Tibial nerve (tissue), 4 donors: Measurements from ENCODE around the gene TMEM131L. TPM values are rescaled to one million over a fixed set of nuclear protein-coding genes. Genes with fewer than 3 reads are reported as not detected.

Experiments used
- DNase-seq, 2 donors: peaks; one replicate each; pipeline ENCODE4 v3.0.0-alpha.2; 2019; ENCODE audit warnings: low spot score in 2 of 2
- H3K27ac ChIP-seq, 4 donors: fragments of 200-600 bp; sonication (generic) in 3 of 4; one replicate each; pipeline ENCODE4 v1.5.1; 2017 to 2019; ENCODE audit warnings: mild to moderate bottlenecking in 1 of 4
- H3K27me3 ChIP-seq, 2 donors: fragments of 200-600 bp; sonication (generic) in 1 of 2; one replicate each; pipeline versions ENCODE4 v1.5.1 to v1.6.0; 2017 to 2019
- H3K36me3 ChIP-seq, 3 donors: fragments of 200-600 bp; sonication (generic); one replicate each; pipeline ENCODE4 v1.5.1; 2018 to 2019
- H3K4me1 ChIP-seq, 4 donors: fragments of 200-600 bp; sonication (generic) in 3 of 4; one replicate each; pipeline ENCODE4 v1.5.1; 2017 to 2019
- H3K4me3 ChIP-seq, 4 donors: fragments of 200-600 bp; sonication (generic) in 3 of 4; one replicate each; pipeline ENCODE4 v1.5.1; 2017 to 2019; ENCODE audit warnings: mild to moderate bottlenecking in 1 of 4, moderate library complexity in 1 of 4
- H3K9me3 ChIP-seq, 4 donors: fragments of 200-600 bp; sonication (generic) in 3 of 4; one replicate each; pipeline ENCODE4 v1.5.1; 2017 to 2019
- EP300 ChIP-seq, 2 donors: sonication (generic); formaldehyde crosslinking; IDR thresholded peaks; one replicate each; pipeline ENCODE4 v1.6.1; 2017; ENCODE audit warnings: antibody characterized with exemption in 2 of 2, mild to moderate bottlenecking in 1 of 2
- POLR2A ChIP-seq, 2 donors: fragments of 450-650 bp; IDR thresholded peaks; one replicate each; pipeline ENCODE4 v1.6.1; 2017; ENCODE audit warnings: antibody characterized with exemption in 2 of 2, mild to moderate bottlenecking in 2 of 2, moderate library complexity in 2 of 2
- WGBS, 2 donors: methylation state at CpG; one replicate each; pipeline ENCODE4 v1.1.5; 2018; 5-methylcytosine and 5-hydroxymethylcytosine counted together
- total RNA-seq, 4 donors: library from RNA; depleted of rRNA; stranded (reverse); fragments of >200 nt; gene quantifications; one replicate each; pipeline ENCODE4 v1.1.0, GENCODE V29; 2016
- TF ChIP-seq, protein P1 (sequence below), 5 experiments: fragments of 200-600 bp in 3 of 5; fragments of 450-650 bp in 2 of 5; sonication (generic) in 3 of 5; IDR thresholded peaks; one replicate each; pipeline ENCODE4 v1.5.1; 2016 to 2019; ENCODE audit warnings: antibody characterized with exemption in 5 of 5, mild to moderate bottlenecking in 3 of 5, moderate library complexity in 2 of 5

The TMEM131L gene
- total RNA-seq, 4 donors from 2014 or later, result 8.7 to 19.9 (median 12.1) TPM

DNA sequence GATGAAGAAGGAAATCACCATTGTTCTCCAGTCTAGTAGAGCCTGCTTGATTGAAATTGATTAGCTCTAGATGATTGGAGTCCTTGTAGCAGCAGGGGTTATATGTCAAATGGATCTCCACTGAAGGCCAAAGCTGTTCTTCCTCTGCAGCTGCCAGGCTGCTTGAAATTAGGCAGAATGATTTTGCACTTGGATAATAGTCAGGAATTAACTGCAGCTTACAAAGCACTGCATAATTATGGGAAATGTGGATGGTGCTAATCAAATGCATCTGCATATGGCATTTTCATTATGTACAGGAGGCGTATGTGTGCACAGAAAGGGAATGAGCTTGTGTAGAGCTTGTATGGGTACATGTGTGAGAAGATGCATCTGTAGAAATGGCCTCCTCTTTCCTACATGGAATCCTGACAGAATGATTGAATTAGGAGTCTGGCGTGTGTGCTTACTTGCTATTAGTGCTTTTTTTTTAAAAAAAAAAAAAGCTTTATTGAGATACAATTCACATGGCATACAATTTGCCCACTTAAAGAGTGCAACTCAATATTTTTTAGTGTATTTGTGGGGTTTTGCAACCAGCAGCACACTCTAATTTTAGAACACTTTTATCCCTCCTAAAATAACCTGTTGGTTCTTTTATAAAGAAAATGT, 65.9 kb downstream of the TMEM131L start:
- no peak for TF ChIP-seq POLR2A (IDR thresholded peaks at IDR 0.05)
- TF ChIP-seq EP300 (IDR thresholded peaks at IDR 0.05), result no peak
- TF ChIP-seq, protein P1, sequence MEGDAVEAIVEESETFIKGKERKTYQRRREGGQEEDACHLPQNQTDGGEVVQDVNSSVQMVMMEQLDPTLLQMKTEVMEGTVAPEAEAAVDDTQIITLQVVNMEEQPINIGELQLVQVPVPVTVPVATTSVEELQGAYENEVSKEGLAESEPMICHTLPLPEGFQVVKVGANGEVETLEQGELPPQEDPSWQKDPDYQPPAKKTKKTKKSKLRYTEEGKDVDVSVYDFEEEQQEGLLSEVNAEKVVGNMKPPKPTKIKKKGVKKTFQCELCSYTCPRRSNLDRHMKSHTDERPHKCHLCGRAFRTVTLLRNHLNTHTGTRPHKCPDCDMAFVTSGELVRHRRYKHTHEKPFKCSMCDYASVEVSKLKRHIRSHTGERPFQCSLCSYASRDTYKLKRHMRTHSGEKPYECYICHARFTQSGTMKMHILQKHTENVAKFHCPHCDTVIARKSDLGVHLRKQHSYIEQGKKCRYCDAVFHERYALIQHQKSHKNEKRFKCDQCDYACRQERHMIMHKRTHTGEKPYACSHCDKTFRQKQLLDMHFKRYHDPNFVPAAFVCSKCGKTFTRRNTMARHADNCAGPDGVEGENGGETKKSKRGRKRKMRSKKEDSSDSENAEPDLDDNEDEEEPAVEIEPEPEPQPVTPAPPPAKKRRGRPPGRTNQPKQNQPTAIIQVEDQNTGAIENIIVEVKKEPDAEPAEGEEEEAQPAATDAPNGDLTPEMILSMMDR (IDR thresholded peaks at IDR 0.05), result no peak
- Histone ChIP-seq H3K36me3 (no peaks in the 10 kb centered on the region), H3K9me3 (no peaks in the 10 kb centered on the region), H3K4me3 (no peak overlapping the region), H3K27me3 (no peaks in the 10 kb centered on the region), H3K27ac (no peak overlapping the region), H3K4me1 (peaks cover 0 to 41% (median 15%) of the 10 kb centered on the region in 4 donors)
- 79 to 82% methylated on average over 2 of the region's 2 CpGs for WGBS, 2 donors
- DNase-seq, result no peak

DNA sequence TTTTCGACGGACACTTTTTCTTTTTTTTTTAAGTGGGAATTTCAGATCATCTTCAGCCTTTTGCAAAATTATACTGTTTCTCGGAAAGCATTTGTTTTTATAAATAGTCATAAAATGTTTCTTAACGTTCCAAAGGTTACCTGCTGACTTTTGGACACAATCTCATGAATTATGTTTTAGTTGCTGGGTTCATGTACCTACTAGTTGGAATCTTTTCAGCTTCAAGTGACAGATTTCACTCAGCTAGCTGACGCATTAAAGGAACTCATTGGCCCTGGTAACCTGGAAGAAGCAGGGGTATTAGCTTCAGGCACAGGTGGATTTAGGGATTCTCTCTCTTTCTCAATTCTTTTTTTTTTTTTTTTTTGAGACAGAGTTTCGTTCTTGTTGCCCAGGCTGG, 66.5 kb downstream of the TMEM131L start:
- Histone ChIP-seq H3K4me1 (peaks cover 0 to 41% (median 15%) of the 10 kb centered on the region in 4 donors), H3K4me3 (no peak overlapping the region), H3K9me3 (no peaks in the 10 kb centered on the region), H3K36me3 (no peaks in the 10 kb centered on the region), H3K27ac (no peak overlapping the region), H3K27me3 (no peaks in the 10 kb centered on the region)
- TF ChIP-seq EP300 (IDR thresholded peaks at IDR 0.05) (no peak), POLR2A (IDR thresholded peaks at IDR 0.05) (no peak)
- TF ChIP-seq, protein P1 (IDR thresholded peaks at IDR 0.05), result no peak
- no peak for DNase-seq
- 78 to 81% methylated on average over 6 of the region's 6 CpGs for WGBS, 2 donors

DNA sequence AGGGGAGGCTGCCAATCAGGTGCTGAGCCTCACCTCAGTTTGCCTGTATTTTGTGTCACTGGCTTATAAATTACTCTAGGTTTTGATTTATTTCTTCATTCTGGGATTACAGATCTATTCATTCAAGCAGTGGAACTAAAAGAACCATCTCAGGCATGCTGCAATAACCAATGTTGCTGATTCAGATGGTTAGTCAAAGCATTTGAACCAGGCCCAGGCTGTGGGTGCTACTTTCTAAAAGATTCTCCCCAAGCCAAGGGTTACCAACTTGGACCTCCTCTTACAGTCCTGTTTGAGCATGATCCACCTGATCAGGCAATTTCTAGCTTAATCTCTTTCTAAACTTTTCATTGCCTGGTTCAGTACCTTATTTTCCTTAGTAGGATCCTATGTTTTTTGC, 67.2 kb downstream of the TMEM131L start:
- peaks cover 0 to 49% (median 16%) of the 10 kb centered on the region in 4 donors for H3K4me1 ChIP-seq
- H3K4me3 ChIP-seq, result no peak overlapping the region
- TF ChIP-seq EP300 (IDR thresholded peaks at IDR 0.05) (no peak), POLR2A (IDR thresholded peaks at IDR 0.05) (no peak)
- TF ChIP-seq, protein P1 (IDR thresholded peaks at IDR 0.05), result no peak
- H3K36me3 ChIP-seq, result no peaks in the 10 kb centered on the region
- H3K27me3 ChIP-seq, result no peaks in the 10 kb centered on the region
- no peak for DNase-seq
- H3K27ac ChIP-seq, result no peak overlapping the region
- no peaks in the 10 kb centered on the region for H3K9me3 ChIP-seq

DNA sequence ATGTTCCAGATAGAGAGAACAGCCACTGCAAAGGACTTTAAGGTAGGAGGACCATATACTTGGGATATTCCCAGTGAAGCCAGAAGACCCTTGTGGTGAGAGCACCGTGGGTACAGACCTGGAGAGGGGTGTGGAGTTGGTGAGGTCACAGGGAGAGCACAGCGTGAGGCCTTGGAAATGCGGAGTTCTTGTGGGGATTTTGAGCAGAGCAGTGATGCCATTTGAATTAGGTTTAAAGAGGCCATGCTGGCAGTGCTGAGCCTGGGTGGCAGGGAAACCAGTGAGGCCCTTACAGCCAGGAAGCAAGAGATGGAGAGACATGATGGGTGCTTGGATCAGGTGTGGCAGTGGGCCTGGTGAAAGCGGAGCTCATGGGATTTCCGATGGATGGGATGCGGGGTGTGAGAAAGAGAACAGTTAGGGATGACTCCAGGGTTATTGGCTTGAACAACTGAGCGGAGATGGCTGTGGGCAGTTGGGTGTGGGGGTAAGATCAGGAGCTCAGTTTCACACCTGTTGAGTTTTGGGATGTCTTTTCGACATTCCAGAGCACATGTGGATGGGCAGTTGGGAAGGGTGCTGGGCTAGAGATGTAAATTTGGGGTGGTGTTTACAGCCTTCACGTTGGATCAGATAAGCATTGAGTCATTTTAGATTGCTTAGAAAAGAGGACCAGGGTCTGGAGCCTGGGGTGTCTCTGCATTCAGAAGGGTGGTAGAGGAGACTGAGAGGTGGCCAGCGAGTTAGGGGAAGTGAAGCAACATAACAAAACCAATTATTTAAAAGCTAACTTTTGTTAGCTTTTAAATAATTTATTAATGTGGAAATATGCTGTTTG, 68.9 kb downstream of the TMEM131L start:
- no peak for DNase-seq
- TF ChIP-seq EP300 (IDR thresholded peaks at IDR 0.05), result no peak
- no peak for TF ChIP-seq POLR2A (IDR thresholded peaks at IDR 0.05)
- TF ChIP-seq, protein P1 (IDR thresholded peaks at IDR 0.05), result no peak
- Histone ChIP-seq H3K4me1 (peaks cover 0 to 56% (median 15%) of the 10 kb centered on the region in 4 donors), H3K4me3 (no peak overlapping the region), H3K36me3 (no peaks in the 10 kb centered on the region), H3K27ac (no peak overlapping the region), H3K9me3 (no peaks in the 10 kb centered on the region), H3K27me3 (no peaks in the 10 kb centered on the region)
- WGBS, 2 donors, result 86 to 91% methylated on average over 10 of the region's 10 CpGs
